HFFc6 (cell line): ENCODE results near the gene HS3ST4. TPM values are rescaled to one million over a fixed set of nuclear protein-coding genes. Genes with fewer than 3 reads are reported as not detected.

ENCODE experiments used
- DNase-seq: peaks from one replicate; pipeline ENCODE4 v3.0.0-alpha.2; 2018
- H3K27ac Mint-ChIP-seq: 2 replicates; pipeline ENCODE4 v1.8.0; 2020; ENCODE audit warnings: mild to moderate bottlenecking, mixed read lengths
- H3K27me3 Mint-ChIP-seq: 2 replicates; pipeline ENCODE4 v1.8.0; 2021; ENCODE audit warnings: mild to moderate bottlenecking, moderate library complexity, mixed read lengths; ENCODE audit not compliant: insufficient read depth
- H3K36me3 Mint-ChIP-seq: 2 replicates; pipeline ENCODE4 v1.8.0; 2021; ENCODE audit warnings: low read depth, mixed read lengths
- H3K4me1 Mint-ChIP-seq: 2 replicates; pipeline ENCODE4 v1.8.0; 2020; ENCODE audit warnings: low read depth, mixed read lengths
- H3K4me3 Mint-ChIP-seq: 2 replicates; pipeline ENCODE4 v1.8.0; 2020; ENCODE audit warnings: mild to moderate bottlenecking, moderate library complexity, mixed read lengths
- H3K9me3 Mint-ChIP-seq: 2 replicates; pipeline ENCODE4 v1.8.0; 2020; ENCODE audit warnings: mild to moderate bottlenecking, mixed read lengths
- total RNA-seq, 6 experiments: library from RNA; stranded (reverse); fragmentation: NEBNext Ultra II Directional; extraction: Animal tissue kit (Norgen Biotek cat#: 25700); gene quantifications; 2 replicates in 1 of 6; 3 replicates in 5 of 6; pipeline ENCODE4 v1.2.3, GENCODE V29; 2021
- TF ChIP-seq, protein P1 (sequence below): fragments of 200-600 bp; sonication (generic); IDR thresholded peaks from 2 replicates; pipeline ENCODE4 v1.5.0; 2021; ENCODE audit warnings: antibody characterized with exemption, mild to moderate bottlenecking

Gene HS3ST4
- total RNA-seq, 6 experiments from 2014 or later = not detected

DNA sequence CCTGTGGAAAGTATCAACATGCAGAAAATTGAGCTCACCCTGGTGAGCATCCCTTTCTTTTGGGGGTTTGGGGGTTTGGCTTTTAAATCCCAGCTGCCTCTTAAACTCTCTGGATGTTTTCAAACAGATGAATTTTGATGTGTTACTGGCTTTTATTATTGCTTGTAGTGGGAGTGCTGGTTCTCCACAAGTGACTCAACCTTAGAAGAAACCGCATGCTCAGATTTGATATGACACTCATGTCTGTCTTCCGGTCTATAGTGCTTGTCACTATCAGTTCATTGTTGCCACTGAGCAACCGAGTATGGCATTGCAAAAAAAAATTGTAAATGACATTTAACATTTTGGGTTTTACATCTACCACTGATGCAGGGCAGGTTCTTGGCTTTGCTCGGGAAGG lies 104.5 kb downstream of the HS3ST4 start:
- peaks cover 37% of the 10 kb centered on the region for H3K9me3 Mint-ChIP-seq
- no peak overlapping the region for H3K4me3 Mint-ChIP-seq
- no peak for DNase-seq
- H3K36me3 Mint-ChIP-seq = 0 out of 2 replicates have a peak, but pooled peaks cover 5% of the 10 kb centered on the region
- no peaks in the 10 kb centered on the region for H3K4me1 Mint-ChIP-seq
- H3K27ac Mint-ChIP-seq = no peak overlapping the region
- TF ChIP-seq, protein P1, sequence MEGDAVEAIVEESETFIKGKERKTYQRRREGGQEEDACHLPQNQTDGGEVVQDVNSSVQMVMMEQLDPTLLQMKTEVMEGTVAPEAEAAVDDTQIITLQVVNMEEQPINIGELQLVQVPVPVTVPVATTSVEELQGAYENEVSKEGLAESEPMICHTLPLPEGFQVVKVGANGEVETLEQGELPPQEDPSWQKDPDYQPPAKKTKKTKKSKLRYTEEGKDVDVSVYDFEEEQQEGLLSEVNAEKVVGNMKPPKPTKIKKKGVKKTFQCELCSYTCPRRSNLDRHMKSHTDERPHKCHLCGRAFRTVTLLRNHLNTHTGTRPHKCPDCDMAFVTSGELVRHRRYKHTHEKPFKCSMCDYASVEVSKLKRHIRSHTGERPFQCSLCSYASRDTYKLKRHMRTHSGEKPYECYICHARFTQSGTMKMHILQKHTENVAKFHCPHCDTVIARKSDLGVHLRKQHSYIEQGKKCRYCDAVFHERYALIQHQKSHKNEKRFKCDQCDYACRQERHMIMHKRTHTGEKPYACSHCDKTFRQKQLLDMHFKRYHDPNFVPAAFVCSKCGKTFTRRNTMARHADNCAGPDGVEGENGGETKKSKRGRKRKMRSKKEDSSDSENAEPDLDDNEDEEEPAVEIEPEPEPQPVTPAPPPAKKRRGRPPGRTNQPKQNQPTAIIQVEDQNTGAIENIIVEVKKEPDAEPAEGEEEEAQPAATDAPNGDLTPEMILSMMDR = no peak
- H3K27me3 Mint-ChIP-seq = no peaks in the 10 kb centered on the region

DNA sequence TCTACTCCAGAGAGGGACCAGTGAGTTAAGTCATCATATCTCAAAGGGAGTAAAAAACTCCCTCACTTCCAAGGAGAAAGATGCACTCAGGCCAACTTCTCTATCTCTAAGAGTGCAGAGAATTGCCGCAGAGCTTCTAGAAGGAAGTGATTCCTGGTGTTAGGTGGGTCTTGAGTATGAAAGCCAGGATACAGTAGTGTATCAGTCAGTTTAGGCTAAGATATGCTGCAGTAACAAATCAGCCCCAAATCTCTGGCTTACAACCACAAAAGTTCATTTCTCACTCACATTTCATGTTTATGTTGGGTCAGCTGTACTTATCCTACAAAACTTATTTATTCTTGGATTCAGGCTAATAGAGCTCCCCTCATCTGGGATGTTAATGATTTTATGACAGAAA lies 106.3 kb downstream of the HS3ST4 start:
- TF ChIP-seq, protein P1 = no peak
- Mint-ChIP-seq H3K27ac (no peak overlapping the region), H3K4me1 (no peaks in the 10 kb centered on the region), H3K36me3 (0 out of 2 replicates have a peak, but pooled peaks cover 5% of the 10 kb centered on the region), H3K9me3 (peaks cover 37% of the 10 kb centered on the region), H3K27me3 (no peaks in the 10 kb centered on the region), H3K4me3 (no peak overlapping the region)
- no peak for DNase-seq

DNA sequence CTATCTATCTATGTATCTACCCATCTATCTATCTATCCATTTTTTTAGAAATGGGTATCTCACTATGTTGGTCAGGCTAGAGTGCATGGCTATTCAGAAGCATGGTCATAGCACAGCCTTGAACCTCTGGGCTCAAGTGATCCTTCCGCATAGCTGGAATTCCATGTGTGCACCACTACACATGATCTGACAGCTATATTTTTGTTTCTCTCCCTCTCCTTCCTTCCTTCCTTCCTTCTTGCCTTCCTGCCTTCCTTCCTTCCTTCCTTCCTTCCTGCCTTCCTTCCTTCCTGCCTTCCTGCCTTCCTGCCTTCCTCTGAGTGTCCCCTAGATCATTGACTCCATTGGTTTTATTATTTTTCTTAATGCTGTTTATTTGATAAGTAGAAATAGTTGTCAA lies 108.1 kb downstream of the HS3ST4 start:
- Mint-ChIP-seq H3K9me3 (peaks cover 37% of the 10 kb centered on the region), H3K27me3 (no peaks in the 10 kb centered on the region), H3K27ac (no peak overlapping the region), H3K36me3 (0 out of 2 replicates have a peak, but pooled peaks cover 5% of the 10 kb centered on the region), H3K4me1 (no peaks in the 10 kb centered on the region), H3K4me3 (no peak overlapping the region)
- TF ChIP-seq, protein P1 = no peak
- no peak for DNase-seq

DNA sequence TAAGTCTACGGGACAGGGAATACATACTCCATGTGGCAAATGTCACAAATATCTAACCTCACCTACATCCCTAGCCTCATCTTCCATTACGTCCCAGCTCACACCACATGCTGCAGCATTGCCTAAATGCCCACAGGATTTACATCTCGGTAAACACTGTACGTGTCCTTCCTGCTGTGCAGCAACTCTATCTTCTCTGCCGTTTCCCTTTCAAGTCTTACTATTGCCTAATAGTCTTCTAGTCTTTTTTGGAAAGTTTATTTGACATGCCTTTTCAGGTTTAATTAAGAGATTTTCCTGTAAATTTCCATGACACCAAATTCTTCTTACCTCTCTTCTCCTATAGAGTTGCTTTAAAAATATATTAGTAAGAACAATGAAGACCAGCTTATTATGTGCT lies 120.5 kb downstream of the HS3ST4 start:
- TF ChIP-seq, protein P1 = no peak
- DNase-seq = no peak
- Mint-ChIP-seq H3K36me3 (no peaks in the 10 kb centered on the region), H3K27ac (no peak overlapping the region), H3K4me3 (no peak overlapping the region), H3K9me3 (peaks cover 18% of the 10 kb centered on the region; the same call in 1 of the 2 replicates), H3K27me3 (no peaks in the 10 kb centered on the region; the same call in 1 of the 2 replicates), H3K4me1 (no peaks in the 10 kb centered on the region)

DNA sequence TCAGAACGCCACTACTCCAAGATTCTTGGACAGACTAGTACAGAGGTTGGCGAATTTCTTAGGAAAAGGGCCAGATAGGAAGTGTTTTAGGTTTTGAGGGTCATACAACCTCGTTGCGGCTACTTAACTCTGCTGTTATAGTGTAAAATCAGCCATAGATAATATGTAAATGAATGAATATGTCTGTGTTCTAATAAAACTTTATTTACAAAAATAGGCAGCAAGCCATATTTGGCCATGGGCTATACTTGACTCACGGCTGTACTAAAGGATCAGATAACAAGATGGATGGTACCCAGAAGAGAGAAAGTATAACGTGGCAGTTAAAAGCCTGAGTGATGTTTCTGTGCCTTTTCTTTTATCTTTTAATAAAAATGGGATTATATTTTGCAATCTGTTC lies 125.5 kb downstream of the HS3ST4 start:
- peaks cover 3% of the 10 kb centered on the region for H3K27me3 Mint-ChIP-seq

More for the DNA sequence above, 125.5 kb downstream of the HS3ST4 start:
- Mint-ChIP-seq H3K4me1 (no peaks in the 10 kb centered on the region), H3K9me3 (peaks cover 22% of the 10 kb centered on the region), H3K27ac (no peak overlapping the region), H3K4me3 (no peak overlapping the region), H3K36me3 (no peaks in the 10 kb centered on the region)
- TF ChIP-seq, protein P1 = no peak
- no peak for DNase-seq
